ENCODE data around the gene TMEM108.

Gene TMEM108

GRCh38 chr3:133167340-133168024, 129.3 kb downstream of the TMEM108 start:
- no peak for DNase-seq (ENCODE audit: low read depth)
- no peak for TF ChIP-seq CTCF (IDR thresholded peaks at IDR 0.05; ENCODE audit: insufficient read depth, low read depth, low read length, missing control alignments)
- no peak overlapping the region for H3K4me3 ChIP-seq (ENCODE audit: low read depth, low read length)

- DNase-seq (ENCODE audit: low read depth) = no peak
- TF ChIP-seq CTCF (IDR thresholded peaks at IDR 0.05; ENCODE audit: insufficient read depth, low read depth, low read length, missing control alignments) = peak; percentile 3
- no peak overlapping the region for H3K4me3 ChIP-seq (ENCODE audit: low read depth, low read length)
These were observed 129.8 kb downstream of the TMEM108 start for GRCh38 chr3:133168025-133168401.

GRCh38 chr3:133169331-133170068, 131.3 kb downstream of the TMEM108 start:
- TF ChIP-seq CTCF (IDR thresholded peaks at IDR 0.05; ENCODE audit: insufficient read depth, low read depth, low read length, missing control alignments) = no peak
- no peak overlapping the region for H3K4me3 ChIP-seq (ENCODE audit: low read depth, low read length)
- no peak for DNase-seq (ENCODE audit: low read depth)

- no peak for DNase-seq (ENCODE audit: low read depth)
- TF ChIP-seq CTCF (IDR thresholded peaks at IDR 0.05; ENCODE audit: insufficient read depth, low read depth, low read length, missing control alignments) = no peak
- no peak overlapping the region for H3K4me3 ChIP-seq (ENCODE audit: low read depth, low read length)
These were observed 133.6 kb downstream of the TMEM108 start for GRCh38 chr3:133171831-133172230.

GRCh38 chr3:133181392-133182150, 143.4 kb downstream of the TMEM108 start:
- H3K4me3 ChIP-seq (ENCODE audit: low read depth, low read length) = no peak overlapping the region
- TF ChIP-seq CTCF (IDR thresholded peaks at IDR 0.05; ENCODE audit: insufficient read depth, low read depth, low read length, missing control alignments) = no peak

GRCh38 chr3:133187870-133188379, 149.7 kb downstream of the TMEM108 start:
- no peak overlapping the region for H3K4me3 ChIP-seq (ENCODE audit: low read depth, low read length)
- TF ChIP-seq CTCF (IDR thresholded peaks at IDR 0.05; ENCODE audit: insufficient read depth, low read depth, low read length, missing control alignments) = no peak
- no peak for DNase-seq (ENCODE audit: low read depth)

More at GRCh38 chr3:133181392-133182150, 143.4 kb downstream of the TMEM108 start:
- no peak for DNase-seq (ENCODE audit: low read depth)
